Measurements from ENCODE around the gene NXF1.
A peak's percentile ranks its signal among the peaks of the same experiment; 100 is the strongest.
"Not testable (repeated sequence)": the region's sequence is repeated elsewhere in the genome, so short reads cannot be mapped to it uniquely, and the experiment has no call there.

Gene NXF1

DNA sequence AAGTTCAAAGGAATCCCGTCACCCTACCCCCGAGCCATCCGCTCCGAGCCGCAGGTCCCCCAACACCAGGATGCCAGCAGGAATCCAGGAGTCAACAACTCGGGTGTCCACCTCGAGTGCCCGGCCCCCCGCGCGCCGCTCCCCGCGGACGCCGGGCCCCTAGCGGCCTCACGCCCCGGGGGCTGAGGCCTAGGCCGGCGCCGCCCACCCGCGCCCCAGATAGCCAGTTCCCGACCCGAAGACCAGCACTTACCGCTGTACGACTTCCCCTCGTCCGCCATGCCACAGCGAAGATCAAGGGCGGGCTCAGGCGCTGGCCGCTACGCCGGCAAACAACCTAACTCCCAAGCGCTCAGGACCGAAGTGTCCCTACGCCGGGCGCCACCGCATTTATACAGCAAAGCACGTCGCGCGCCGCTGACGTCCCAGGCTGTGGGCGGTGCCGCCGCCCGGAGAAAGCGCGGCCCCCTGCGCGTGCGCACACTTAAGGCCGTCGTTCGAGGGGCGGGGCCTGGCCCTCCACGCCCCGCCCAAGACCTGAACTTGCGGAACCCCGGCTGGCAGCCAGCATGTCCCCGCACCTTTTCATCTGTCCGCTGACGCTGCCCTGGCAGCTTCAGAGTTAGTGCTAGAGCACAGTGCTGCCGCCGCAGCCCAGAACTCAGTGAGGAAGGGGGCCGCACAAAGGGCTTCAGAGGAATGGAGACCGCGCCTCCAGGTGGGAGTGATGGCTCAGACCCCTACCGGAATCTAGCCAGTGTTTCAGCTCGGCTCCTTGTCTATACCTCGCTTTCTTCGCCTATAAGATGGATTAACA is at the start of gene NXF1:
Gene NXF1 (minus strand): TSS at position 365 of the 817 bp plus-strand sequence. CDS start 84 bp downstream, at position 281.
- DNase-seq, result peak; percentile 89

- DNase-seq, result no peak
These were observed 49.0 kb upstream of the NXF1 start for GRCh38 chr11:62854013-62854824.

DNA sequence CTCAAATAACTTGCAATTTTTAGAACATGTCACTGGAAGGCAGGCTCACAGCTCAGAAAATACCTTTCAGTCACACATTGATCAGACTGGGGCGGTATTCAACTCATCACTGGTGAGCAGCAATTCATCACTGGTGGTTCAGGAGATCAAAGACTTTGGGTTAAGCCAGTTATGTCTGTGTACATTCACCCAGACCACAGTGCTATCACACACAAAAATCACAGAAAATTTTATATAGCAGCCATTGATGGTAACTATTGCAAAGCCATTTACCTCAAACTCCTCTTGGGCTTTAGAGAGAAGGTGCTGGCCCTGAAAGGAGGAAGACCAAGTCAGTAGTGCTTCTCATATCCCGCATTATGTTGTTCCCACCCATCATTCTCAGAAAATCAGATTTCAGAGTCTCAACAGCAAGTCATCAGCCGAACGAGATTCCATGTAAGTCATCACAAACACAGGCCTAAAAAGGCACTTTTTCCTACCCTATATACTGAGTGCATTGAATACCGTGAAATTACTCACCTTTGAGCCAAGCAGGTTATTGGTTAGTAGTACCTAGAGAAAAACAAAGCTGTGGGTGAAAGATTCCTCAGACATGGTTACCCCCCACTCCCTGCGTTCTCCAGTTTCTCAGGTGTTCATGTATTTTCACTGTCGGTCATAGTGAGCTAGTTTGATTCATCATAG is 48.2 kb upstream of the NXF1 start:
- no peak for DNase-seq

- DNase-seq, result no peak
These were observed 47.4 kb upstream of the NXF1 start for GRCh38 chr11:62852523-62853188.

DNA sequence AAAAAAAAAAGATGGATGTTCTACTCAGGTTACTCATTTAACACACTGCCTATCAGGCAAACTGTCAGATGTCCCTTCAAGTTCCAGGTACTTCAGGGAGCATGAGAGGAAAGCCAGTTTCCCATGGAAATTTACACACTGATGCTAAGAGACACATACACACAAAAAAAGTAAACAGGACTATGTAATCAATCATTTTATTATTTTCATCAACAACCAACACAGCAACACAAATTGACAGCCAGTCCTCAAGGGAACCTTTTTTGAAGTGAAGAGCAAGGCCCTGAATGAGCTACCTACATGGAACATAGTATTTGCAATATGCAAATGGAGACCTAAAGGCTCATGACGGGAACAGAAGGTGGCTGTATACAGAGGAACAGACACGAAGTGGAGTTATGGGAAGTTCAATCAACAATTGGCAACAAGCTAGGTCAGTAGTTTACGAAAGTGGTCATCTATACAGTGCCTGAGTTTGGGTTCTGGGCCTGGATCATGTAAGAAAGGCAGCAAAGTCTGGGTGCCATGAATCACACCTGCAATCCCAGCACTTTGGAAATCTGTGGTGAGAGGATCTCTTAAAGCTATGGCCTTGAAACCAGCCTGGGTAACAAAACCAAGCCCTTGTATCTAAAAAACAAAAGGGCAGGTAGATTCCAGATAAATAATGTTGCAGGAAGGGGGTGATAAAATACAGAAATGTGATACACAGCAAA is 46.7 kb upstream of the NXF1 start:
- DNase-seq, result no peak

DNA sequence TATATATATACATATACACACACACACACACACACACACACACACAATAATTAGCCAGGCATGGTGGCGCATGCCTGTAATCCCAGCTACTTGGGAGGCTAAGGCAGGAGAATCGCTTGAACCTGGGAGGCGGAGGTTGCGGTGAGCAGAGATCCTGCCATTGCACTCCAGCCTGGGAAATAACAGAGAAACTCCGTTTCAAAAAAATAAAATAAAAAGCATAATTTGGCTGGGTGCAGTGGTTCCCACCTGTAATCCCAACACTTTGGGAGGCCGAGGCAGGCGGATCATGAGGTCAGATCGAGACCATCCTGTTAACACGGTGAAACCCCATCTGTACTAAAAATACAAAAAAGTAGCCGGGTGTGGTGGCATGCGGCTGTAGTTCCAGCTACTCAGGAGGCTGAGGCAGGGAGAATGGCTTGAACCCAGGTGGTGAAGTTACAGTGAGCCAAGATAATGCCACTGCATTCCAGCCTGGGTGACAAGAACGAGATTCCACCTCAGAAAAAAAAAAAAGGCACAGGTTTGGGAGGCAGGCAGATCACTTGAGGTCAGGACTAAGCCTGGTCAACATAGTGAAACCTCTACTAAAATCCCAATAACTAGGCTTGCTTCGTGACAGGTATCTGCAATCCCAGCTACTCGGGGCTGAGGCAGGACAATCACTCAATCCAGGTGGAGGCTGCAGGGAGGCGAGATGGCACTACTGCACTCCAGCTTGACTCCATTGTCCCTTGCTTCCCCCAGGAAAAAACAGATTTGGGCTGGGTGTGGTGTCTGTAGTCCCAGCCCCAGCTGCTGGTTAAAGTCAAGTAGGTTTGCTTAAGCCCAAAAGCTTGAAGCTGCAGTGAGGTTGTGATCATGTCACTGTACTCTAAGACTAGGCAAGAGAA is 45.9 kb upstream of the NXF1 start:
- no peak for DNase-seq

- DNase-seq, result no peak
These were observed 42.6 kb upstream of the NXF1 start for GRCh38 chr11:62847767-62848314.

DNA sequence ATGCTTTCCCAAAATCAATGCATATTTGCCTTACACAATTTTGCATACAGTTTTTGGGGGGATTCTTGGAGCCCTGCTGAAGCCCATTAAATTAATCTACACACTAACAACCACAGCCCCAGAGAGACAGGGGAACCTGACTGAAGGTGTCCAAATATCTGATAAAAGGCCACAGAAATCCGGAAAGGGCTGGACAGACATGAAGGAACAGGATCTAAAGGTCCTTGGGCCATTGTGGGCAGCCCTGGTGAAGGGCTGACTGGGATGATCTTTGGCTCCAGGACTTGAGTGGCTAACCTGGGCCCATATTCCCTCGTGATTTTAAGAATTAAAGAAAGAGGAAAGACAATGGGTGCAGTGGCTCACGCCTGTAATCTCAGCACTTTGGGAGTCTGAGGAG is 40.9 kb upstream of the NXF1 start:
- no peak for DNase-seq

DNA sequence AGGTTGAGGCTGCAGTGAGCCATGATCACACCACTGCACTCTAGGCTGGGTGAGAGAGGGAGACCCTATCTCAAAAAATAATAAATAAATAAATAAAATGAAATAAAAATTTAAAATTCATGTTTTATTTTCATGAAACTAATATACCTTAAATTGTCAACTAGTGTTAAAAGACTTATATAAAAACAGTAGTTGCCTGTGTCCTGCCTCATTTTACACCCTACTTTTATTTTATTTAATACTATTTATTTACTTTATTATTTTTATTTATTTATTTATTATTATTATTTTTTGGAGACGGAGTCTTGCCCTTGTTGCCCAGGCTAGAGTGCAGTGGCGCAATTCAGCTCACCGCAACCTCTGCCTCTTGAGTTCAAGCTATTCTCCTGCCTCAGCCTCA is 38.9 kb upstream of the NXF1 start:
- no peak for DNase-seq

DNA sequence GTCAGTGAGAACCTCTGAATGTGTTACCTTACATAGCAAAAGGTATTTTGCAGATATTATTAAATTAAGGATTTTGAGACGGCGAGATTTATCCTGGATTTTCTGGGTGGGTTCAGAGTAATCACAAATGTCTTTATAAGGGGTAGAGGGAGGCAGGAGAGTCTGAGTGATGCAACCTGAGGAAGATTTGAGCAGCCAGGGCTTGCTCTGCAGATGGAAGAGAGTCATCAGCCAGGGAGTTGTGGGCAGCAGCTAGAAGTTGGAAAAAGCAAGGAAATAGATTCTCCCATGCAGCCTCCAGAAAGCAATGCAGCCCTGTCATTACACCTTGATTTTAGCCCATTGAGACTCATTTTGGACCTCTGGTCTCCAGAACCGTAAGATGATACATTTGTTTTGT is 38.2 kb upstream of the NXF1 start:
- no peak for DNase-seq

GRCh38 chr11:62842891-62843290 is 37.7 kb upstream of the NXF1 start:
- DNase-seq, result not testable (repeated sequence)

DNA sequence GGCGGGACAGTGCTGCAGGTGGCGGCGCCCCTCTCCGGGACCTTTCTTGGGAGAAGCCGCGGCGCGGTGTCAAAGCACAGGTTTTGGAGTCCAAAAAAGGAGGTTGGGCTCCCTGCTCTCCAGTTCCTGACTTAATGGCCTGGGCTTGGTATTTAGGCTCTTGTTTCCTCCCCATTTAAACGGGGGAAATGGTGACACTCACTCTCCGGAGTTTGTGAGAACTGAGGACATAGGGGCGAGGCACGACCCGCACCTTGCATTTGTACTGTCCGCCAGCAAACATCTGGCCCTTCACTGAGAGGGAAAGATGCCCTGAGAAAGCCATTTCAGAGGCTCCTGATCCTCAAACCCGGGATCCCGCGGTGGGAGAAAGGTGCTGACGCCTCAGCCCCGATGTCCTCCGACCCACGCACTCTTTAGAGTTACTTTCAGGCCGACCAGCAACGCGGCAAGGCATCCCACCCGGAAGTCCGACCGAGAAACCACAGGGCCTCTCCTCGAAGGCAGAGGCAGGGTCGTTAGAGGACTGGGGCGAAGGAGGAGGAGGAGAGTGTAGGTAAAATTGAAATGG is 37.0 kb upstream of the NXF1 start:
- DNase-seq, result no peak

DNA sequence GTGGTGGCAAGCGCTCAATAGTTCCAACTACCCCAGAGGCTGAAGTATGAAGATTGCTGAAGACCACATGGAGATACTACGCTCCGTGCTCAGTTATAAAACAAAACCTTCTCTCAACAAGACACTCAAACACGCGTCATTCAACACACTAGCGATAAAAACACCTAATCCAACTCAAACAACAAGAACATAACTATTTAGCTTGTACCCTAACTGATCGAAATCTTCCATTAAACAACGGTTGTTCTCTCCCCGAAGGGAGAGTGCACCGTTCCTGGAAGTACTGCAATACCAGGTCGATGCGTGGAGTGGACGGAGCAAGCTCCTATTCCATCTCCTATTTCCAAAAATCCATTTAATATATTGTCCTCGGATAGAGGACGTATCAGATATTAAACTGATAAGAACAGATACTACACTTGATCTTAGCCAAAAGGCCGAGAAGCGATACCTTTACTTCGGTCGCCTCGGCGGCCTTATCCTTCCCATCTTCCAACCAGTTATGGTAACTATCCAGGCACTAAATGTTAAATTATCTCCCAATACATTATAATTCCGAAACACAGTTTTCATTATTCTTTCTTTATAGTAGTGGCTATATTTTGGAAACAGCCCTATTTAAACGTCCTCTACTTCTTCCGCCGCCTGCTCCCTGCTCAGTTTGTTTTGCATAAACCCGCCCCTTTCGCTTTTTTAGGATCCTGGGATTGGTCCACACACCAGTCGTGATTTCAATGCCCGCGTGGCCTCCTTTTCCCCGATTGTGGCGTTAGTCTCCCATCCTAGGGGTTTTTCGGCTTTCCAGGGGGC is 36.3 kb upstream of the NXF1 start:
- peak; percentile 99 for DNase-seq

GRCh38 chr11:62840721-62841360 is 35.6 kb upstream of the NXF1 start:
- DNase-seq, result not testable (repeated sequence)

DNA sequence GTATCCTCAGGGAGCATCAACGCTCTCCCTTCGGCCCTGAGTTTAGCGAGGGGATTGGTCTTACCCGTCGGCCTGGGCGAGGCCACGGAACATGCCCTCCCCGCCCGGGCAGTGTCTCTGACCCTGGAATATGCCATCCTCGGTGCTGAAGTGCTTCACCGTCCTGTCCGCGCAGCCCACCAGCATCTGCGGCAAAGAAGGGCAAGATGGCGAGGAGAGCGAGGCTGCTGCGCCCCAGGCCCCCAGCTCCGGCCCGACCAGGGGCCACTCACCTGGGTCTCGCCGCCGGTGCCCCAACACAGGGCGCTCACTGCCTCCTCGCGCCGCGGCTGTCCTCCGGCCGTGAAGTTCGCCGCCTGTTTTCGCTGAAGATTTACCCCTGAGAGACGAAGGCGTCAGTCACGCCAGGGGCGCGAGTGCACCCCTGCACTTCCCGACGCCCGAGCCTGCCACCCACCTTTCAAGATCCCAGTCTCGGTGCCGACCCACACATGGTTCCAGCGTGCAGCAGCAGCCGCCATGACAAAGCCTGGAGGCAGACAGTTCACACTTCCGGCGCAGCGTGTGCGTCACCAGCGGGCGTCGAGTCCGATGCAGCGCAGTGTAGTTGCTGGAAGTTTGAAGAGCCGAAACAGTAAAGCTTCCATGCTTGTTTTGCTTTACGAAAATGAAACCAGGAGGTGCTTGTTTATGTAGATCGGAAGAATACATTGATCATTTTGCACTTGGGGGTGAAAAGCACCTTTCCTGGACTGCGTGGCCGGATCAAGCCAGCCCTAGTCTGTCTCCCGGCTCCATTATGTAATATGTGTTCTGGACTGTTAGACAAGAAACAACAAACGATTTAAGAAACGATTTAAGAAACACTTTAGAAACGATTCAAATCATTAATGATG is 34.1 kb upstream of the NXF1 start, which contains the start of gene WDR74:
Gene WDR74 (minus strand): TSS at position 541 of the 896 bp plus-strand sequence. CDS start 20 bp downstream, at position 521.
- peak; percentile 85 to 88 for DNase-seq

DNA sequence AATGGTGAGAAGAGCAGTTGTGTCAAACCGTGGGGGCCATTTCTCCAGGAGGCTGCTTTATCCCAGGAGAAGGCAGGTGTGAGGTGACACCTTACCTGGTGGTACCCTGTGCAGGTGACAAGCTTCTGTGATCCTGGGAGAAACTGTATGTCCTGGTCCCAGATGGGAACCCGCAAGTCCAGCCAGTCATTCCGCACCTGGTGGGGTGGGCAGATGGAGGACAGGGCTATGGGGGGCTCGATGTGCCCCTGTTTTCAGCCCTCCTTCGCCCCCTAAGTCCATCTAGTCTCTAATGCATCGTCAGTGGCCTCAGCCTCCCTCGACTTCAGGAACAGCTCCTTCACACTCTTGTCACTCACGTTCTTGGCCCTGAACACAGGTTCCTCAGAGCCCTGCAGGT is 30.1 kb upstream of the NXF1 start:
- DNase-seq, result no peak

DNA sequence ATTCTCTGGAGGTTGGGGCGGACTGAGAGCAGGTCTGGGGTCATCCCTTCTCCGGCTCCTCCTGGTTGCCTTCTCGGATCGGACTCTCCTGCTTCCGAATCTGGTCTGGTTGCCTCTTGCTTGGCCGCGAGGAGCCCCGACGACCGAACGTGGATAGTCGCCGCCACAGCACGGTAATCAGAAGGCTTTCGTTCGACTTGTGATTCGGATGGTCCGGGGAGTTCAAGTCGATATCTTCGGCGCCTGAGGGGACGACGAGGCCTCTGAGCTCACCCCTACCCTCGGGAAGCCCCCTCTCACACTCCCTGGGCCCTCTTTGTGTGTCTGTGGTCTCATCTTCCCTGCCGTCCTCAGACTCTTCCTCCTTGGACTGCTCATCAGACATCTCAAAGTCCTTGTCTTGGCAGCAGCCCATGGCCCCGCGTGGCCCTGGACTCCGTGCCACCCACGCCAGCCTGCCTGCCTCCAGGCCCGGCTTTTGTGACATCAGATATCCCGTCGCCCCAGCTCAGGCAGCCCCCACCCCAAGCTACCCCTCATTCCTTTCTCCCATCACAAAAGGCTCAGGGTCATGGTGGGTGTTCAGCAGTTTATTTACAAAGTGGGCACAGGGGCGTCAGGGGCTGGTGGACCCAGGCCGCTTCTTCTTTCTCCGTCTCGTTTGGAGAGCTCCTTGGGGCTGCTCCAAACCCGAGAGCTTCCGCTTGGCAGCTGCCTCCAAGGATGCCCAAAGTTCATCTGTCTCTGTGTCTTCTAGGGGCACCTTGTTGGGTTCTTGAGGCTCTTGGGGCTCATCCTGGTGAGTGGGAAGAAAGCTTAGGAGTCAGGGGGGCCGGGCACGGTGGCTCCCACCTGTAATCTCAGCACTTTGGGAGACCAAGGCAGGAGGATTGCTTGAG is 27.3 kb upstream of the NXF1 start, which contains the start of gene TEX54:
Gene TEX54 (minus strand): TSS at position 506 of the 899 bp plus-strand sequence.
- DNase-seq, result no peak
